HL-60 (cell line): ENCODE measurements around the gene LRRD1.

Experiments
- DNase-seq, 2 experiments: peaks; one replicate each; pipeline ENCODE4 v3.0.0-alpha.2; 2010 to 2020; ENCODE audit warnings: low read depth in 1 of 2, low spot score in 1 of 2
- H3K27ac ChIP-seq: fragments of 250-450 bp; sonication (Bioruptor Pico); replicated peaks from 2 replicates; pipeline ENCODE4 v1.5.1; 2020; ENCODE audit warnings: mild to moderate bottlenecking, moderate library complexity
- H3K27me3 ChIP-seq: fragments of 250-450 bp; sonication (Bioruptor Pico); 2 replicates; pipeline ENCODE4 v1.5.1; 2021; ENCODE audit warnings: mild to moderate bottlenecking, moderate library complexity; ENCODE audit not compliant: insufficient read depth, poor library complexity, severe bottlenecking
- H3K4me3 ChIP-seq: replicated peaks from 2 replicates; pipeline ENCODE4 v1.5.1; 2011; ENCODE audit warnings: mild to moderate bottlenecking, control low read depth, low read length; ENCODE audit not compliant: insufficient read depth
- GABPA ChIP-seq: IDR thresholded peaks from 2 replicates; pipeline ENCODE4 v1.6.1; 2012; ENCODE audit warnings: low read depth
- POLR2AphosphoS5 ChIP-seq: IDR thresholded peaks from 2 replicates; pipeline ENCODE4 v1.6.1; 2012; ENCODE audit warnings: low read depth
- SPI1 ChIP-seq: IDR thresholded peaks from 2 replicates; pipeline ENCODE4 v1.6.1; 2012; ENCODE audit warnings: low read depth, mild to moderate bottlenecking, borderline replicate concordance
- TF ChIP-seq, protein P1 (sequence below): IDR thresholded peaks from 2 replicates; pipeline ENCODE4 v1.6.1; 2012; ENCODE audit warnings: low read depth; ENCODE audit not compliant: insufficient replicate concordance
- TF ChIP-seq, protein P2 (sequence below): IDR thresholded peaks from one replicate; pipeline ENCODE4 v1.5.1; 2011; ENCODE audit warnings: low read length, control low read depth, inconsistent platforms; ENCODE audit not compliant: insufficient read depth

LRRD1 gene

DNA sequence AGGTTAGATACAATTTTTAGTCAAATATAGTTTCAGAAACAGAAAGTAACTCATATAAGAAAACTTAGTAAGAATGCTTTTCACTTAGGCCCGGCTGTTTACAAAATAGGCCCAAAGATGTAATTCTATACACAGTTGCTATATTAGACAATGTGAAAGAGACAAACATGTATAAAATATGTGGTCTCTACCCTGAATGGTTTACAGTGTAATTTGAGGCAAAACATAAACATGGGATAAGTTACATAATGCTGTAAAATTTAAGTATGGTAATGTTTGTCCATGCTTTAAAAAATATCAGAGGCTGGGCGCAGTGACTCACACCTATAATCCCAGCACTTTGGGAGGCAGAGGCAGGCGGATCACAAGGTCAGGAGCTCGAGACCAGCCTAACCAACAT, 48.0 kb upstream of the LRRD1 start:
- no peak for DNase-seq
- H3K4me3 ChIP-seq = no peak overlapping the region
- no peaks in the 10 kb centered on the region for H3K27me3 ChIP-seq
- TF ChIP-seq, protein P1, sequence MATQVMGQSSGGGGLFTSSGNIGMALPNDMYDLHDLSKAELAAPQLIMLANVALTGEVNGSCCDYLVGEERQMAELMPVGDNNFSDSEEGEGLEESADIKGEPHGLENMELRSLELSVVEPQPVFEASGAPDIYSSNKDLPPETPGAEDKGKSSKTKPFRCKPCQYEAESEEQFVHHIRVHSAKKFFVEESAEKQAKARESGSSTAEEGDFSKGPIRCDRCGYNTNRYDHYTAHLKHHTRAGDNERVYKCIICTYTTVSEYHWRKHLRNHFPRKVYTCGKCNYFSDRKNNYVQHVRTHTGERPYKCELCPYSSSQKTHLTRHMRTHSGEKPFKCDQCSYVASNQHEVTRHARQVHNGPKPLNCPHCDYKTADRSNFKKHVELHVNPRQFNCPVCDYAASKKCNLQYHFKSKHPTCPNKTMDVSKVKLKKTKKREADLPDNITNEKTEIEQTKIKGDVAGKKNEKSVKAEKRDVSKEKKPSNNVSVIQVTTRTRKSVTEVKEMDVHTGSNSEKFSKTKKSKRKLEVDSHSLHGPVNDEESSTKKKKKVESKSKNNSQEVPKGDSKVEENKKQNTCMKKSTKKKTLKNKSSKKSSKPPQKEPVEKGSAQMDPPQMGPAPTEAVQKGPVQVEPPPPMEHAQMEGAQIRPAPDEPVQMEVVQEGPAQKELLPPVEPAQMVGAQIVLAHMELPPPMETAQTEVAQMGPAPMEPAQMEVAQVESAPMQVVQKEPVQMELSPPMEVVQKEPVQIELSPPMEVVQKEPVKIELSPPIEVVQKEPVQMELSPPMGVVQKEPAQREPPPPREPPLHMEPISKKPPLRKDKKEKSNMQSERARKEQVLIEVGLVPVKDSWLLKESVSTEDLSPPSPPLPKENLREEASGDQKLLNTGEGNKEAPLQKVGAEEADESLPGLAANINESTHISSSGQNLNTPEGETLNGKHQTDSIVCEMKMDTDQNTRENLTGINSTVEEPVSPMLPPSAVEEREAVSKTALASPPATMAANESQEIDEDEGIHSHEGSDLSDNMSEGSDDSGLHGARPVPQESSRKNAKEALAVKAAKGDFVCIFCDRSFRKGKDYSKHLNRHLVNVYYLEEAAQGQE = no peak
- TF ChIP-seq SPI1 = no peak
- TF ChIP-seq, protein P2, sequence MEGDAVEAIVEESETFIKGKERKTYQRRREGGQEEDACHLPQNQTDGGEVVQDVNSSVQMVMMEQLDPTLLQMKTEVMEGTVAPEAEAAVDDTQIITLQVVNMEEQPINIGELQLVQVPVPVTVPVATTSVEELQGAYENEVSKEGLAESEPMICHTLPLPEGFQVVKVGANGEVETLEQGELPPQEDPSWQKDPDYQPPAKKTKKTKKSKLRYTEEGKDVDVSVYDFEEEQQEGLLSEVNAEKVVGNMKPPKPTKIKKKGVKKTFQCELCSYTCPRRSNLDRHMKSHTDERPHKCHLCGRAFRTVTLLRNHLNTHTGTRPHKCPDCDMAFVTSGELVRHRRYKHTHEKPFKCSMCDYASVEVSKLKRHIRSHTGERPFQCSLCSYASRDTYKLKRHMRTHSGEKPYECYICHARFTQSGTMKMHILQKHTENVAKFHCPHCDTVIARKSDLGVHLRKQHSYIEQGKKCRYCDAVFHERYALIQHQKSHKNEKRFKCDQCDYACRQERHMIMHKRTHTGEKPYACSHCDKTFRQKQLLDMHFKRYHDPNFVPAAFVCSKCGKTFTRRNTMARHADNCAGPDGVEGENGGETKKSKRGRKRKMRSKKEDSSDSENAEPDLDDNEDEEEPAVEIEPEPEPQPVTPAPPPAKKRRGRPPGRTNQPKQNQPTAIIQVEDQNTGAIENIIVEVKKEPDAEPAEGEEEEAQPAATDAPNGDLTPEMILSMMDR = no peak
- no peak for TF ChIP-seq GABPA
- no peak for TF ChIP-seq POLR2AphosphoS5
- no peak overlapping the region for H3K27ac ChIP-seq

DNA sequence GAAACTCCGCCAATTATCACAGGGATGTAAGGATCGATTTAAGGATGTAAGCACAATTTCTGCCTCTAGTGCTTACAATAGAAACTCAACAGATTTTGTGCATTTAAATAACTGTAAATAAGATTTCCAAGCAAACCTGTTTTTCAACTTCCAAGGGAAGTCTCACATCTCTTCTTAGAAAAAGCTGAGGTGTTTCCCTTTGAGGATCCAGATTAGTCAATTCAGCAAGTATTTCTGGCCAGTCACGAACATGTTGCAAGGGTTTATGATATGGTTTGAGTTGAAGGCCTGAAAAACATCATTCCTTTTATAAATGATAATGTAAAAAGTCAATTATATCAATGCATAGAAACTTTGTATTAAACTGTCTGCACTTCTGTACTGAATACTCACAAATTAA, 42.8 kb upstream of the LRRD1 start:
- H3K4me3 ChIP-seq = no peak overlapping the region

DNA sequence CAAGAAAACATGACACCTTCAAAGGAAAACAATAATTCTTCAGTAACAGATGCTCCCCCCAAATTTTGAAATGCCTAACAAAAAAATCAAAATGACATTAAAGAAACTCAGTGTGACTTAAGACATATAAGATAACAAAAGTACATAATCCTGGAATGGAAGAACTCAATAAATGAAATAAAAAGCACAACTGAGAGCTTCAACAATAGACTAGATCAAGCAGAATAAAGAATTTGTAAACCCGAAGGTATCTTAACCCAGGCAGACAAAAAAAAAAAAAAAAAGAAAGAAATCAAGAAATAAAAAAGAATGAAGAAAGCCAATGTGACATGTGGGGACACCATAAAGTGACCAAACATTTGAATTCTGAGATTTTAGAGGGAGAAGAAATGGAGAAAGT, 27.7 kb upstream of the LRRD1 start:
- DNase-seq = no peak
- Histone ChIP-seq H3K27me3 (no peaks in the 10 kb centered on the region), H3K4me3 (no peak overlapping the region), H3K27ac (no peak overlapping the region)
- TF ChIP-seq SPI1 = no peak
- TF ChIP-seq, protein P2 = no peak
- TF ChIP-seq POLR2AphosphoS5 = no peak
- TF ChIP-seq GABPA = no peak
- TF ChIP-seq, protein P1 = no peak

More for the DNA sequence above, 42.8 kb upstream of the LRRD1 start:
- Histone ChIP-seq H3K27ac (no peak overlapping the region), H3K27me3 (no peaks in the 10 kb centered on the region)
- DNase-seq = no peak
- TF ChIP-seq SPI1 = no peak
- TF ChIP-seq GABPA = no peak
- TF ChIP-seq POLR2AphosphoS5 = no peak
- TF ChIP-seq, protein P2 = no peak
- TF ChIP-seq, protein P1 = no peak
